Measurements from ENCODE around the gene TRPT1.
A peak's percentile ranks its signal among the peaks of the same experiment; 100 is the strongest.

The TRPT1 gene

DNA sequence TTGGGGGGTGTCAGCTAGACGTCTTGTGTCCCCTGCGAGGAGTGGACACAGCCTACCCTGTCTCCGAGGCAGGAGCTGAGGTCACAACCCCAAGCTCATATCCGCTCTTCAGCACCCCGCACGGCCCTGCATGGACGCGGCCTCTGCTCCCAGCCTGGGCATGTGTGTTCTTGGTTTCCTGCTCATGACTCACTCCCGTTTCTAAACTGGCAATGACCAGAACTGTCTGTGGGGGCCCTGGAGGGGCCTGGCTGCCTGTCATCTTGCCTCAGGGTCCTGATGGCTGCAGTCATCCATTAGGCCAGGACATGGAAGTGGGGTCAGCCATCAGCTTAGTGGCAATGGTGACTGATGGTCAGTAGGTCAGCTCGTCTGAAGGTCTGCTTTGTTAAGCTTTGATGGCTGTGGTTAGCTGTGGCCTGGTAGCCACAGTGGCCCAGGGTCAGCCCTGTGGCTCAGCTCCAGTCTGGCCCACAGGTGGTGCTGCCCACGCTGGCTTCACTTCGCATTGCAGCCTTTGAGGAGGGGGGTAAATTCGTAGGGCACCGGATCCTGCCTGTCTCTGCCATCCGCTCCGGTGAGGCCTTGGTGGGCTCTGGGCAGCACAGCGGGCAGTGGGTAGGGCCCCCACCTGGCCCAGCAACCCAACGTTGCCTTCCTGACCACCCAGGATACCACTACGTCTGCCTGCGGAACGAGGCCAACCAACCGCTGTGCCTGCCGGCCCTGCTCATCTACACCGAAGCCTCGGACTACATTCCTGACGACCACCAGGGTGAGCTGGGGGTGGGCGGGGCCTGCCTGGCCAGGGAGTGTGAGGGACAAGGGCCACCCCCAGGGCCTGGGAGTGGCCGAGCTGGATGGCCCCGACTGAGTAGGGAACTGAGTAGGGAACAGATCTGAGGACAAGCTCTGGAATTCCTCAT, 37.3 kb upstream of the TRPT1 start:
- Mint-ChIP-seq H3K27me3 (no peaks in the 10 kb centered on the region), H3K4me1 (ENCODE audit: low read depth) (peaks cover 42% of the 10 kb centered on the region), H3K27ac (no peak overlapping the region), H3K4me3 (no peak overlapping the region), H3K36me3 (ENCODE audit: low read depth) (peaks cover 100% of the 10 kb centered on the region), H3K9me3 (no peaks in the 10 kb centered on the region)
- intact Hi-C loops (cut with micrococcal nuclease), result no loop called here

DNA sequence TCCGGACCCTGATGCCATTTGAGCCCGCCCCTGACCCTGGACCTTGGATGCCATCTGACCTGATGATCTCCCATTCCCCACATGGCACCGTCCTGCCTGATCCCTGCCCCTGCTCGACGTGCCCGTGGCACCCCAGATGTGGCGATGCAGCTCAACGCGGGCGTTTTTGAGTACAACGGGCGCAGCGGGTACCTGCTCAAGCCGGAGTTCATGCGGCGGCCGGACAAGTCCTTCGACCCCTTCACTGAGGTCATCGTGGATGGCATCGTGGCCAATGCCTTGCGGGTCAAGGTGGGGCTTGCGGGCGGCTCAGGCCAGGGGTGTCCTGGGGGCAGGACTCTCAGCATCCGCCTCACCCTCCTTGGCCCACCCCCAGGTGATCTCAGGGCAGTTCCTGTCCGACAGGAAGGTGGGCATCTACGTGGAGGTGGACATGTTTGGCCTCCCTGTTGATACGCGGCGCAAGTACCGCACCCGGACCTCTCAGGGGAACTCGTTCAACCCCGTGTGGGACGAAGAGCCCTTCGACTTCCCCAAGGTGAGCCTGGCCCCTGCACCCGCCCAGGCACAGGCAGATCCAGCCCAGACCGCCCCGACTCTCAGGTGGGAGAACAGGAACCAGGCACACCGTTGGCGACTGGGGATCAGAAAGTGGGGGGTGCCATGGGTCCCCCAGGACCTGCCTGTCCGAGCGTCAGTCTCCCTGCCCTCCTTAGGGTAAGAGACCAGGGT, 36.5 kb upstream of the TRPT1 start:
- Mint-ChIP-seq H3K4me3 (no peak overlapping the region), H3K27ac (no peak overlapping the region), H3K9me3 (no peaks in the 10 kb centered on the region), H3K36me3 (ENCODE audit: low read depth) (peaks cover 100% of the 10 kb centered on the region), H3K4me1 (ENCODE audit: low read depth) (peaks cover 34% of the 10 kb centered on the region), H3K27me3 (no peaks in the 10 kb centered on the region)
- intact Hi-C loops (cut with micrococcal nuclease), result no loop called here

DNA sequence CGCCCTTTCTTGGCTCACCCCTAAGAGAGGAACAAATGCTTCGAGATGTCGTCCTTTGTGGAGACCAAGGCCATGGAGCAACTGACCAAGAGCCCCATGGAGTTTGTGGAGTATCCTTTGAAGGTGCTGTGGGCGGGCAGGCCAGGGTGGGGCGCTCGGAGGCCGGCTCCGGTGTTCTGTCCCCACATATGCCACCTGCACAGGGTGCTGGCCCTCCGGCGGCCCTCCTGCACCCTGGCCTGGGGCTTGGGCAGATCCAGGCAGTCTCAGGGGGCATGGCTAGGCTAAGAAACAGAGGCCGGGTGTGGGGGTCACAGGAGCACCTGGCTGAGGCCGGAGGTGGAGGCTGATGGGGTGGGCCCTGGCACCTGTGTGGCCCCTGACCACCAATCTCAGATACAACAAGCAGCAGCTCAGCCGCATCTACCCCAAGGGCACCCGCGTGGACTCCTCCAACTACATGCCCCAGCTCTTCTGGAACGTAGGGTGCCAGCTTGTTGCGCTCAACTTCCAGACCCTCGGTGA, 35.6 kb upstream of the TRPT1 start:
- peaks cover 25% of the 10 kb centered on the region for H3K4me1 Mint-ChIP-seq (ENCODE audit: low read depth)
- no peaks in the 10 kb centered on the region for H3K9me3 Mint-ChIP-seq
- H3K4me3 Mint-ChIP-seq, result no peak overlapping the region
- intact Hi-C loops (cut with micrococcal nuclease), result no loop called here
- H3K27ac Mint-ChIP-seq, result no peak overlapping the region
- no peaks in the 10 kb centered on the region for H3K27me3 Mint-ChIP-seq
- peaks cover 100% of the 10 kb centered on the region for H3K36me3 Mint-ChIP-seq (ENCODE audit: low read depth)

DNA sequence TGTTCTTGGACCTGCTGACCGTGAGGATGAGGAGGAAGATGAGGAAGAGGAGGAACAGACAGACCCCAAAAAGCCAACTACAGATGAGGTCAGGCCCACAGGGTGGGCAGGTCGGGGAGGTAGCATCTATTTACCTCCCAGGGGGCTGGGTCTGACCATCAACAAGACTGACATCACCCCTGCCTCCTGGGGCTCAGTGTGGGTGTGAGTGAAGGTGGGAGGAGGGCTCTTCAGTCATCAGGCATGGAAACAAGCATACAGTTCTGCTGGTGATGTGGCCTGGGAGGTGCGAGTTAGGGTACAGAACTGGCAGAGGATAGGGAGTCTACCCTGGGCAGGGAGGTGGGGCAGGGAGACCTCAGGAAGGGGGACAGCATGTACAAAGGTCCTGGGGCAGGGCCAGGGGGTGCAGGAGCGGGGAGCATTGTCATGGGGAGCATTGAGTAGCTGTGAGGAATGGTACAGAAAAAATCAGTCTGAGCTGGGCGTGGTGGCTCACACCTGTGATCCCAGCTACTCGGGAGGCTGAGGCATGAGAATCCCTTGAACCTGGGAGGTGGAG, 34.2 kb upstream of the TRPT1 start:
- Mint-ChIP-seq H3K36me3 (ENCODE audit: low read depth) (peaks cover 100% of the 10 kb centered on the region), H3K4me3 (no peak overlapping the region), H3K9me3 (no peaks in the 10 kb centered on the region), H3K27ac (no peak overlapping the region), H3K27me3 (no peaks in the 10 kb centered on the region), H3K4me1 (ENCODE audit: low read depth) (peaks cover 11% of the 10 kb centered on the region)
- intact Hi-C loops (cut with micrococcal nuclease), result no loop called here

DNA sequence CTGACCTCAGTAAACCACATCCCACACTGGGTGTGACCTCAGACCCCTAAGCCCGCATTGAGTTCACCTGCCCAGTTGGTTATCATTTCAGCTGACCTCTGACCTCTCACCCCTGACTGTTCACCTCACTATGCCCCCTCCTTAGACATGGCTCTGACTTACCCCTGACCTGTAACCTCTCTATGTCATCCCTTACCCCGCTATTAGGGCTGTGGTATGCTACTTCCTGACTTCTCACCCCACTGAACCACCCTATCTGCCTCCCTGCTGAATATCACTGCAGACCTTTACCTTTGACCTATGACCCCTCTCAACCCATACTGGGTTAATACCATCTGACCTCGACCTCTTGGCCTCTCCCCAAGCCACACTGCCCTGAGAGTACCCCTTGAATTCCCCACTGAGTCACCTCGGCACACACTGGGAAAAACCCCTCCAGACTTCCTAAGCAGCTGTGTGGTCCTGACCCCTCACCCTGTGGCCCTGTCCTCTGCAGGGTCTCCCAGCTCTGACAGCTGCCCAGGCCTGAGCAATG, 33.6 kb upstream of the TRPT1 start:
- H3K9me3 Mint-ChIP-seq, result no peaks in the 10 kb centered on the region
- H3K36me3 Mint-ChIP-seq (ENCODE audit: low read depth), result peaks cover 100% of the 10 kb centered on the region
- intact Hi-C loops (cut with micrococcal nuclease), result no loop called here
- no peaks in the 10 kb centered on the region for H3K27me3 Mint-ChIP-seq
- H3K4me1 Mint-ChIP-seq (ENCODE audit: low read depth), result peaks cover 10% of the 10 kb centered on the region
- H3K4me3 Mint-ChIP-seq, result no peak overlapping the region
- no peak overlapping the region for H3K27ac Mint-ChIP-seq

DNA sequence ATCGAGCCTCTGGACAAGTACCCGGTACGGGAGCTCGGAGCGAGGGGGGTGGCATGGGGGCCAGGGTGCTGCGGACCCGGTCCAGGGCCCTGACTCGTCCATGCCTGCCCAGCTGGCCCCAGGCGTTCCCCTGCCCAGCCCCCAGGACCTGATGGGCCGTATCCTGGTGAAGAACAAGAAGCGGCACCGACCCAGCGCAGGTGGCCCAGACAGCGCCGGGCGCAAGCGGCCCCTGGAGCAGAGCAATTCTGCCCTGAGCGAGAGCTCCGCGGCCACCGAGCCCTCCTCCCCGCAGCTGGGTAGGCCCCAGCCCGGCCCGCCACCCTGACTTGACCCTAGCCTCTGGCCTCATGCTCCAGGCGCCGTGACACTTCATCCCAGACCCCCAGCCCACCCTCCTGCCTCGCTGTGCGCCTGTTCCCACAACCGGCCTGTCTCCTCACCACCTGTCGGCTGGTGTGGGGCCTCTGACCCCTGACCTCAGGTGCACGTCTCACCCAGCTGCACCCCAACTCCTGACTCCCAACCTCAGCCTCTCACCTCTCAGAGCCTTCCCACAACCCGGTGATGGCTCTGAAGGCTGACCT, 33.1 kb upstream of the TRPT1 start:
- Mint-ChIP-seq H3K27me3 (no peaks in the 10 kb centered on the region), H3K4me3 (no peak overlapping the region), H3K9me3 (no peaks in the 10 kb centered on the region), H3K36me3 (ENCODE audit: low read depth) (peaks cover 100% of the 10 kb centered on the region), H3K4me1 (ENCODE audit: low read depth) (peaks cover 15% of the 10 kb centered on the region), H3K27ac (no peak overlapping the region)
- intact Hi-C loops (cut with micrococcal nuclease), result no loop called here

DNA sequence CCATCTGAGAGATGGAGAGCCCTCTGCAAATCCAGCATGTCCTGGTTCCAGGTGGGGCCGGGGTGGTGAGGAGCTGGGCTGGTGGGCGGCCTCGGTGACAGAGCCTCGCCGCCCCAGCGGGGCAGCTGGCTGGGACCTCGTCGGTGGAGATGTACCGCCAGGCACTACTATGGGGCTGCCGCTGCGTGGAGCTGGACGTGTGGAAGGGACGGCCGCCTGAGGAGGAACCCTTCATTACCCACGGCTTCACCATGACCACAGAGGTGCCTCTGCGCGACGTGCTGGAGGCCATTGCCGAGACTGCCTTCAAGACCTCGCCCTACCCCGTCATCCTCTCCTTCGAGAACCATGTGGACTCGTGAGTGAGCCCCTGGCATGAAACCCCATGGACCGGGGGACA, 32.4 kb upstream of the TRPT1 start:
- Mint-ChIP-seq H3K27me3 (no peaks in the 10 kb centered on the region), H3K4me3 (no peak overlapping the region), H3K4me1 (ENCODE audit: low read depth) (peaks cover 22% of the 10 kb centered on the region)

DNA sequence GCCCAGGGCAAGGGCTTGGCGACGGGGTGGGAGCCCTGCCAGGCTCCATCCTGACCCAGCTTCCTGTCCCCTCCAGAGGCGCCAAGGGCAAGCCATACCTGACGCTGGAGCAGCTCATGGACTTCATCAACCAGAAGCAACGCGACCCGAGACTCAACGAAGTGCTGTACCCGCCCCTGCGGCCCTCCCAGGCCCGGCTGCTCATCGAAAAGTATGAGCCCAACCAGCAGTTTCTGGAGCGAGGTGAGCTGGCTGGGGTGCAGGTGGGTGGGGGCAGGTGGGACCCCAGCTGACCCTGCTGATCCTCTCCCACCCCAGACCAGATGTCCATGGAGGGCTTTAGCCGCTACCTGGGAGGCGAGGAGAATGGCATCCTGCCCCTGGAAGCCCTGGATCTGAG, 30.3 kb upstream of the TRPT1 start:
- Mint-ChIP-seq H3K27me3 (no peaks in the 10 kb centered on the region), H3K36me3 (ENCODE audit: low read depth) (peaks cover 91% of the 10 kb centered on the region), H3K4me1 (ENCODE audit: low read depth) (peaks cover 38% of the 10 kb centered on the region), H3K4me3 (no peak overlapping the region), H3K27ac (no peak overlapping the region), H3K9me3 (no peaks in the 10 kb centered on the region)
- intact Hi-C loops (cut with micrococcal nuclease), result no loop called here

More for the DNA sequence above, 32.4 kb upstream of the TRPT1 start:
- intact Hi-C loops (cut with micrococcal nuclease), result no loop called here
- H3K9me3 Mint-ChIP-seq, result no peaks in the 10 kb centered on the region
- peaks cover 100% of the 10 kb centered on the region for H3K36me3 Mint-ChIP-seq (ENCODE audit: low read depth)
- no peak overlapping the region for H3K27ac Mint-ChIP-seq

DNA sequence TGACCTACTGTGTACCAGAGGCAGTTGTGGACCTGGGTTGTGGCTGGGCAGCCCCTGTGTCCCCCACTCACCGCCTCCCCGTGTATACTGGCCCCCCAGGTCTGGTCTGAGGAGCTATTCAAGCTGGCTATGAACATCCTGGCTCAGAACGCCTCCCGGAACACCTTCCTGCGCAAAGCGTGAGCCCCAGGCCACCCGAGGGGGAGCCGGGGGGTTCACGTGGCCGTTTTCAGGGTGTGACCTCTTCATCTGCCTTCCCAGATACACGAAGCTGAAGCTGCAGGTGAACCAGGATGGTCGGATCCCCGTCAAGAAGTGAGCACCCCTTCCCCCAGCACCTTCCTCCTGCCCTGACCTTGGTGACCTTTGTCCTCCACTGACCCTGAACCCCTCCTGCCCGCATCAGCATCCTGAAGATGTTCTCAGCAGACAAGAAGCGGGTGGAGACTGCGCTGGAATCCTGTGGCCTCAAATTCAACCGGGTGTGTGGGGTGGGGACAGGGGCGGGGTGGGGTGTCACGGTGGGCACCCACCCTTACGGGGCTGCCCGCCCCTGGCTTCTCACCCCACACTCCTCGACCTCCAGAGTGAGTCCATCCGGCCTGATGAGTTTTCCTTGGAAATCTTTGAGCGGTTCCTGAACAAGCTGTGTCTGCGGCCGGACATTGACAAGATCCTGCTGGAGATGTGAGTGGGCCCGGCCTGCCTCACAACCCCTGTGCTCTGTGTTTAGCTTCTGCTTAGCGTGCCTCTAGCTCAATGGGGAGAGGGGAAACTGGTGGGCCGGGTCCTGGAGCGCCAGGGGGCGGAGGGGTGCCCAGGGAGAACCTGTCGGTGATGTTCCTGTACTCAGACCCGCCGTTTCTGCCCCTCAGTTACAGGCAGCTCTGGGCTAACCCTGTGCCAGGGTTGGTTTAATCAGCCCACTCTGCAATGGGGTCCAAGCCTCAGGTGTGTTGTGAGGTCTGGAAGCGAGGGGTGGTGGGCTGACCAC, 29.4 kb upstream of the TRPT1 start:
- Mint-ChIP-seq H3K36me3 (ENCODE audit: low read depth) (peaks cover 83% of the 10 kb centered on the region), H3K4me1 (ENCODE audit: low read depth) (peaks cover 47% of the 10 kb centered on the region), H3K4me3 (no peak overlapping the region), H3K9me3 (no peaks in the 10 kb centered on the region), H3K27me3 (peaks cover 4% of the 10 kb centered on the region), H3K27ac (no peak overlapping the region)
- intact Hi-C loops (cut with micrococcal nuclease), result no loop called here

DNA sequence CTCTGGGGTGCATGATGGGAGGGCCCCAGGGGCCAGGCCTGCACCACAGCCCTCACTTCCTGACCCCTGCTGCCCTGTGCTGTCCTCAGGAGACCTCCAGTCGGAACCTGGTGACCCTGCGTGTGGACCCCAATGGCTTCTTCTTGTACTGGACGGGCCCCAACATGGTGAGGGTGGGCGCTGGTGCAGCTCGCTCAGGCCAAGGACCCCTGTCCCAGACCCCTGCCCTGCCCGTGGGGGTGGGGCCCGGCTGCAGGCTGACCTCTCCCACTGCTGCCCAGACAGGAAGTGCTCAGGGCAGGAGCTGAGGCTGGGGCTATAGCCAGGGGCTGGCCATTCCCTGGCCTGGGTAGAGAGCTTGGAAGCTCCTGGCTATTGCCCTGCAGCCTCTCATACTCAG, 28.3 kb upstream of the TRPT1 start:
- H3K9me3 Mint-ChIP-seq, result no peaks in the 10 kb centered on the region
- intact Hi-C loops (cut with micrococcal nuclease), result loop anchor here (5.0 kb wide), 1 partner anchor 48 kb away; the partner anchor contains the start of gene CATSPERZ
- H3K4me1 Mint-ChIP-seq (ENCODE audit: low read depth), result peaks cover 42% of the 10 kb centered on the region
- H3K36me3 Mint-ChIP-seq (ENCODE audit: low read depth), result peaks cover 72% of the 10 kb centered on the region
- H3K4me3 Mint-ChIP-seq, result no peak overlapping the region
- H3K27me3 Mint-ChIP-seq, result peaks cover 9% of the 10 kb centered on the region
- peak overlapping the region; percentile 31 for H3K27ac Mint-ChIP-seq

DNA sequence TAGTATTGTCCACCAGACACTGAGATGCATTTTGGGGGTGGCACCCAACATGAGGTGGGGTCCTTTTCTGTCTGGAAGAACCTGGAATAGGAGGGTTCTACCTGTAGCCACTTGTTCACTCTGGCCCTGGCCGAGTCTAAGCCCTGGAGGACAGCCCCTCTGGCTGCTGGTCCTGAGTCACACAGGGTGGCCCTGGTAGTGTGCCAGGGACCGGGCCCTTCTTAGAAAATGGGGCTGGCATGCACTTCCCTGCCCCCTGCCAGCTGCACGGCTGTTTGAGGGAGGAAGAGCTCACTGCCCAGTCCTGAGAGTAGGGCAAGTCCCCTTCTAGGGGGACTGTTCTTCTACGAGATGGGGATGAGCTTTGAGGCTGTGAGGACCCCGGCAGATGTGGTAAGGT, 27.5 kb upstream of the TRPT1 start:
- H3K27me3 Mint-ChIP-seq, result peaks cover 9% of the 10 kb centered on the region
- intact Hi-C loops (cut with micrococcal nuclease), result loop anchor here (2.0 to 5.0 kb wide), 2 partner anchors 15 to 49 kb away; partner anchors contain the start of gene CATSPERZ
- no peaks in the 10 kb centered on the region for H3K9me3 Mint-ChIP-seq
- peaks cover 63% of the 10 kb centered on the region for H3K36me3 Mint-ChIP-seq (ENCODE audit: low read depth)
- peaks cover 47% of the 10 kb centered on the region for H3K4me1 Mint-ChIP-seq (ENCODE audit: low read depth)
- H3K4me3 Mint-ChIP-seq, result peak overlapping the region; percentile 99
- peak overlapping the region; percentile 31 for H3K27ac Mint-ChIP-seq

DNA sequence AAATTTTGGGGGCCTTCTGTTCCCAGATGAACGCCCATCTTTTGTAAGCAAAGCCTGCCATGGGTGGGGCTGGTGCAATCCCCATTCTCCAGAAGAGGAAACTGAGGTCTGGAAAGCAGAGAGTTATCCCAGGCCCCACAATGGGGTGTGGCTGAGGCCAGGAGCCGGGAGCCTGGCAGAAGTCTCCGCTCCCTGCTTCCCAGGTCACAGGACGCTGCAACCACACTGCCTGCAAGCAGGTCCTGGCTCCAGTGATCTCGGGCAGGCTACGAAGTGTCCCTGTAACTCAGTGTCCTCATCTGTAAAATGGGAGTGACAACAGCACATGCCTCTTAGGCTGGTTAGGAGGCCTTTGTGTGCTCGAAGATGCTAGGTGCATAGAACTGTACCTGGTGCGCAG, 27.1 kb upstream of the TRPT1 start:
- Mint-ChIP-seq H3K4me1 (ENCODE audit: low read depth) (peaks cover 51% of the 10 kb centered on the region), H3K27me3 (peaks cover 9% of the 10 kb centered on the region), H3K9me3 (no peaks in the 10 kb centered on the region), H3K4me3 (peak overlapping the region; percentile 99), H3K36me3 (ENCODE audit: low read depth) (peaks cover 59% of the 10 kb centered on the region), H3K27ac (peak overlapping the region; percentile 88)
- intact Hi-C loops (cut with micrococcal nuclease), result loop anchor here (2.0 to 5.0 kb wide), 2 partner anchors 16 to 49 kb away; partner anchors contain the start of gene CATSPERZ

All from dendritic cell treated with granulocyte-macrophage colony-stimulating factor and Interleukin-4, amounts not matched to agents 40 ng/mL and 50 ng/mL, for 4 days (primary cell).